Measurements from ENCODE around the gene TRDMT1.
"Not testable (repeated sequence)": the region's sequence is repeated elsewhere in the genome, so short reads cannot be mapped to it uniquely, and the experiment has no call there.

Gene TRDMT1

GRCh38 chr10:17119845-17120244, 81.6 kb downstream of the TRDMT1 start:
- Histone ChIP-seq H3K9me3 (no peaks in the 10 kb centered on the region), H3K4me1 (no peaks in the 10 kb centered on the region), H3K27me3 (ENCODE audit: low read depth) (no peaks in the 10 kb centered on the region; the same call in 1 of the 2 replicates), H3K4me3 (no peak overlapping the region), H3K36me3 (replicated peaks) (no peaks in the 10 kb centered on the region)
- DNase-seq (ENCODE audit: low spot score in 2 of 2) = no peak
- in situ Hi-C loops (cut with MboI; ENCODE audit: low sequenced_read_pairs) = no loop called here

- Histone ChIP-seq H3K4me3 (no peak overlapping the region), H3K36me3 (replicated peaks) (no peaks in the 10 kb centered on the region), H3K4me1 (no peaks in the 10 kb centered on the region), H3K9me3 (no peaks in the 10 kb centered on the region), H3K27me3 (ENCODE audit: low read depth) (no peaks in the 10 kb centered on the region; the same call in 1 of the 2 replicates)
- no peak for DNase-seq (ENCODE audit: low spot score in 2 of 2)
- in situ Hi-C loops (cut with MboI; ENCODE audit: low sequenced_read_pairs) = no loop called here
Observed at GRCh38 chr10:17116193-17116592, 85.3 kb downstream of the TRDMT1 start.

- in situ Hi-C loops (cut with MboI; ENCODE audit: low sequenced_read_pairs) = no loop called here
- no peaks in the 10 kb centered on the region for H3K4me1 ChIP-seq
- no peak for DNase-seq (ENCODE audit: low spot score in 2 of 2)
- no peak overlapping the region for H3K4me3 ChIP-seq
- H3K36me3 ChIP-seq (replicated peaks) = no peaks in the 10 kb centered on the region
- no peaks in the 10 kb centered on the region; the same call in 1 of the 2 replicates for H3K27me3 ChIP-seq (ENCODE audit: low read depth)
- H3K9me3 ChIP-seq = no peaks in the 10 kb centered on the region
Observed at GRCh38 chr10:17115683-17116082, 85.8 kb downstream of the TRDMT1 start.

- H3K36me3 ChIP-seq (replicated peaks); H3K4me3 ChIP-seq; H3K9me3 ChIP-seq; H3K4me1 ChIP-seq; DNase-seq (ENCODE audit: low spot score in 2 of 2); H3K27me3 ChIP-seq (ENCODE audit: low read depth); in situ Hi-C loops (cut with MboI; ENCODE audit: low sequenced_read_pairs): not testable (repeated sequence)
Observed at GRCh38 chr10:17114878-17115444, 86.5 kb downstream of the TRDMT1 start.

GRCh38 chr10:17113889-17114540, 87.5 kb downstream of the TRDMT1 start:
- Histone ChIP-seq H3K36me3 (replicated peaks) (no peaks in the 10 kb centered on the region), H3K9me3 (no peaks in the 10 kb centered on the region), H3K27me3 (ENCODE audit: low read depth) (no peaks in the 10 kb centered on the region), H3K4me3 (no peak overlapping the region), H3K4me1 (no peaks in the 10 kb centered on the region)
- DNase-seq (ENCODE audit: low spot score in 2 of 2) = no peak
- in situ Hi-C loops (cut with MboI; ENCODE audit: low sequenced_read_pairs) = no loop called here

GRCh38 chr10:17113346-17113745, 88.1 kb downstream of the TRDMT1 start:
- in situ Hi-C loops (cut with MboI; ENCODE audit: low sequenced_read_pairs) = no loop called here
- H3K4me1 ChIP-seq = no peaks in the 10 kb centered on the region
- no peaks in the 10 kb centered on the region for H3K27me3 ChIP-seq (ENCODE audit: low read depth)
- DNase-seq (ENCODE audit: low spot score in 2 of 2) = no peak
- no peaks in the 10 kb centered on the region for H3K36me3 ChIP-seq (replicated peaks)
- no peak overlapping the region for H3K4me3 ChIP-seq
- H3K9me3 ChIP-seq = no peaks in the 10 kb centered on the region

- no peaks in the 10 kb centered on the region for H3K27me3 ChIP-seq (ENCODE audit: low read depth)
- no peaks in the 10 kb centered on the region for H3K36me3 ChIP-seq (replicated peaks)
- H3K9me3 ChIP-seq = no peaks in the 10 kb centered on the region
- in situ Hi-C loops (cut with MboI; ENCODE audit: low sequenced_read_pairs) = no loop called here
- H3K4me1 ChIP-seq = no peaks in the 10 kb centered on the region
- H3K4me3 ChIP-seq = no peak overlapping the region
- DNase-seq (ENCODE audit: low spot score in 2 of 2) = no peak
Observed at GRCh38 chr10:17112566-17112965, 88.9 kb downstream of the TRDMT1 start.

GRCh38 chr10:17109475-17110207, 91.8 kb downstream of the TRDMT1 start:
- no peaks in the 10 kb centered on the region for H3K27me3 ChIP-seq (ENCODE audit: low read depth)
- in situ Hi-C loops (cut with MboI; ENCODE audit: low sequenced_read_pairs) = no loop called here
- H3K9me3 ChIP-seq = no peaks in the 10 kb centered on the region
- no peak for DNase-seq (ENCODE audit: low spot score in 2 of 2)
- no peak overlapping the region for H3K4me3 ChIP-seq
- H3K4me1 ChIP-seq = no peaks in the 10 kb centered on the region
- no peaks in the 10 kb centered on the region for H3K36me3 ChIP-seq (replicated peaks)

GRCh38 chr10:17109046-17109445, 92.4 kb downstream of the TRDMT1 start:
- H3K9me3 ChIP-seq = no peaks in the 10 kb centered on the region
- in situ Hi-C loops (cut with MboI; ENCODE audit: low sequenced_read_pairs) = no loop called here
- H3K4me1 ChIP-seq = no peaks in the 10 kb centered on the region
- H3K4me3 ChIP-seq = no peak overlapping the region
- no peaks in the 10 kb centered on the region for H3K27me3 ChIP-seq (ENCODE audit: low read depth)
- H3K36me3 ChIP-seq (replicated peaks) = no peaks in the 10 kb centered on the region
- DNase-seq (ENCODE audit: low spot score in 2 of 2) = no peak

GRCh38 chr10:17106991-17107390, 94.5 kb downstream of the TRDMT1 start:
- Histone ChIP-seq H3K9me3 (no peaks in the 10 kb centered on the region), H3K36me3 (replicated peaks) (no peaks in the 10 kb centered on the region), H3K27me3 (ENCODE audit: low read depth) (no peaks in the 10 kb centered on the region), H3K4me1 (no peaks in the 10 kb centered on the region), H3K4me3 (no peak overlapping the region)
- no peak for DNase-seq (ENCODE audit: low spot score in 2 of 2)
- in situ Hi-C loops (cut with MboI; ENCODE audit: low sequenced_read_pairs) = no loop called here

- Histone ChIP-seq H3K36me3 (replicated peaks) (no peaks in the 10 kb centered on the region), H3K27me3 (ENCODE audit: low read depth) (no peaks in the 10 kb centered on the region), H3K4me3 (no peak overlapping the region), H3K9me3 (no peaks in the 10 kb centered on the region), H3K4me1 (no peaks in the 10 kb centered on the region)
- DNase-seq (ENCODE audit: low spot score in 2 of 2) = no peak
- in situ Hi-C loops (cut with MboI; ENCODE audit: low sequenced_read_pairs) = no loop called here
Observed at GRCh38 chr10:17101910-17102266, 99.6 kb downstream of the TRDMT1 start.

GRCh38 chr10:17101257-17101909, 100.1 kb downstream of the TRDMT1 start:
- no peaks in the 10 kb centered on the region for H3K27me3 ChIP-seq (ENCODE audit: low read depth)
- in situ Hi-C loops (cut with MboI; ENCODE audit: low sequenced_read_pairs) = no loop called here
- no peaks in the 10 kb centered on the region for H3K36me3 ChIP-seq (replicated peaks)
- H3K4me1 ChIP-seq = no peaks in the 10 kb centered on the region
- no peak for DNase-seq (ENCODE audit: low spot score in 2 of 2)
- H3K4me3 ChIP-seq = no peak overlapping the region
- no peaks in the 10 kb centered on the region for H3K9me3 ChIP-seq

- no peaks in the 10 kb centered on the region for H3K4me1 ChIP-seq
- no peaks in the 10 kb centered on the region for H3K9me3 ChIP-seq
- H3K36me3 ChIP-seq (replicated peaks) = no peaks in the 10 kb centered on the region
- no peaks in the 10 kb centered on the region for H3K27me3 ChIP-seq (ENCODE audit: low read depth)
- no peak overlapping the region for H3K4me3 ChIP-seq
- in situ Hi-C loops (cut with MboI; ENCODE audit: low sequenced_read_pairs) = no loop called here
- DNase-seq (ENCODE audit: low spot score in 2 of 2) = no peak
Observed at GRCh38 chr10:17100586-17100985, 100.9 kb downstream of the TRDMT1 start.

GRCh38 chr10:17098012-17098411, 103.5 kb downstream of the TRDMT1 start:
- H3K9me3 ChIP-seq = no peaks in the 10 kb centered on the region
- H3K4me1 ChIP-seq = no peaks in the 10 kb centered on the region
- in situ Hi-C loops (cut with MboI; ENCODE audit: low sequenced_read_pairs) = no loop called here
- no peak overlapping the region for H3K4me3 ChIP-seq
- no peak for DNase-seq (ENCODE audit: low spot score in 2 of 2)
- no peaks in the 10 kb centered on the region for H3K27me3 ChIP-seq (ENCODE audit: low read depth)
- no peaks in the 10 kb centered on the region for H3K36me3 ChIP-seq (replicated peaks)

Data from HAP-1 (cell line).